ENCODE data around the gene SLITRK1.

DNA sequence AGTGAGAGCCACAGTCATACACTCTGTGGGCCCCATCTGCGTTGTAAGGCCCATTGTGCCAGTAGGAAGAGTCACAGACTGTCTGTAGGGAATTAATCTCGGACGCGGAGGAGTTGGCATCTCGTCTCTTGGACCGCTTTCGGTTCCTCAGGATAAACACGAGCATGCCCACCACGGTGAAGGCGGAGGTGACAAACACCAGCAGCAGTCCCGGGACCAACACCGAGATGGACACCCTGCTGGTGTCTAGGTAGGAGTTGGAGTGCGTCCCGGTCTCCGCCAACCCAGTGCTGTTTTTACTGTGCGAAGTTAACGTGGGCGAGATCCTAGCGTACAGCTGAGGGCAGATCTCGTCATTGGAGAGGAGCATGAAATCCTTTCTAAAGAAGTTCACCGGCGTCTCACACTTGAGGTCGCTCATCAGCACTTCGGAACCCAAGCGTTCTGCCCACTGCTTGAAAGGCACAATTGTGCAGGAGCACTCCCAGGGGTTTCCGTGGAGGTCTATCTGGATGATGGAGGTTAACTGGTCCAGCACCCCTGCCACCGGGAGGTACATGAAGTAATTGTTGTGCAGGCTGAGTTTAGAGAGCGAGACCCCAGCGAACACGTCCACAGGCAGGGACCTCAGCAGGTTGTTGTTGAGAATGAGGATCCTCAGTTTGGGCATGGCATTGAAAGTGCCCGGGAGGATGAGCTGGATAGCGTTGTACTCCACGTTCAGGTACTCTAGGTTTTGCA lies 2.7 kb downstream of the SLITRK1 start:
- no peak for TF ChIP-seq EZH2phosphoT487 (IDR thresholded peaks at IDR 0.05; ENCODE audit: low read depth)
- TF ChIP-seq, protein P1, sequence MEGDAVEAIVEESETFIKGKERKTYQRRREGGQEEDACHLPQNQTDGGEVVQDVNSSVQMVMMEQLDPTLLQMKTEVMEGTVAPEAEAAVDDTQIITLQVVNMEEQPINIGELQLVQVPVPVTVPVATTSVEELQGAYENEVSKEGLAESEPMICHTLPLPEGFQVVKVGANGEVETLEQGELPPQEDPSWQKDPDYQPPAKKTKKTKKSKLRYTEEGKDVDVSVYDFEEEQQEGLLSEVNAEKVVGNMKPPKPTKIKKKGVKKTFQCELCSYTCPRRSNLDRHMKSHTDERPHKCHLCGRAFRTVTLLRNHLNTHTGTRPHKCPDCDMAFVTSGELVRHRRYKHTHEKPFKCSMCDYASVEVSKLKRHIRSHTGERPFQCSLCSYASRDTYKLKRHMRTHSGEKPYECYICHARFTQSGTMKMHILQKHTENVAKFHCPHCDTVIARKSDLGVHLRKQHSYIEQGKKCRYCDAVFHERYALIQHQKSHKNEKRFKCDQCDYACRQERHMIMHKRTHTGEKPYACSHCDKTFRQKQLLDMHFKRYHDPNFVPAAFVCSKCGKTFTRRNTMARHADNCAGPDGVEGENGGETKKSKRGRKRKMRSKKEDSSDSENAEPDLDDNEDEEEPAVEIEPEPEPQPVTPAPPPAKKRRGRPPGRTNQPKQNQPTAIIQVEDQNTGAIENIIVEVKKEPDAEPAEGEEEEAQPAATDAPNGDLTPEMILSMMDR (IDR thresholded peaks at IDR 0.05; ENCODE audit: low read depth, low read length) = no peak

Data from OCI-LY3 (cell line).